Fibroblast of skin of right quadriceps (primary cell): Measurements from ENCODE around the gene TMEM259.
A peak's percentile ranks its signal among the peaks of the same experiment; 100 is the strongest.
"Not testable (repeated sequence)": the region's sequence is repeated elsewhere in the genome, so short reads cannot be mapped to it uniquely, and the experiment has no call there.

Experiments used
- DNase-seq: peaks from one replicate; pipeline ENCODE4 v3.0.0-alpha.2; 2013

The TMEM259 gene

DNA sequence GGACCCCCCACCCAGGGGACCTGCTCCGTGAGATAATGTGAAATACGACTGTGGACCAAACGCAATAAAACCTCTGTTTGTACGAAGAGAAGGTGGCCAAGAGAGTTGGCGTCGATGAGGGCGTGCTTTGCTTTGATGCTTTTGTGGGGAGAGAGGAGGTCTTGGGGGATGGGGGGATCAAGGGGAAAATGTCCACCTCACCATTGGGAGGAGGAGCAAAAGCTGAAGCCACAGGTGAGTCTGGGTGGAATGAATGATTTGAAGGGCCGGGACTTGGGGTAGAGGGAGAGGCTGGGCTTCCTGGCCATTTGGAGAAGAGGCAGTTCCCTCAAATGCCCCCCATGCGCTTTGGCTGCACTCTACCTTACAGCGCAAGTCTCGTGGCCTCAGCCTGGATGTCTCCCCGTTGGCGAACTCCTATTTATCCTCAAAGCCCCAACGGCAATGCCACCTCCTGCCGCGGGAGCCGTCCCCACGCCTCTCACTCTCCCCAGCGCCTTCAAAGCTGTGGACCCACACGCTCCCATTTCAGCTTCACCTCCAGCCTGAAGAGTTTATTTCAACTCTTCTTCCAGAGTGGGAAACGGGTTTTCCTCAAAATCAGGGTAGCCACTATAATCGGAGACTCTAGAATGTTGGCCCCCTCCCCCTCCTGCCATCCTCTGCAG lies 18.2 kb upstream of the TMEM259 start:
- peak; percentile 32 for DNase-seq

DNA sequence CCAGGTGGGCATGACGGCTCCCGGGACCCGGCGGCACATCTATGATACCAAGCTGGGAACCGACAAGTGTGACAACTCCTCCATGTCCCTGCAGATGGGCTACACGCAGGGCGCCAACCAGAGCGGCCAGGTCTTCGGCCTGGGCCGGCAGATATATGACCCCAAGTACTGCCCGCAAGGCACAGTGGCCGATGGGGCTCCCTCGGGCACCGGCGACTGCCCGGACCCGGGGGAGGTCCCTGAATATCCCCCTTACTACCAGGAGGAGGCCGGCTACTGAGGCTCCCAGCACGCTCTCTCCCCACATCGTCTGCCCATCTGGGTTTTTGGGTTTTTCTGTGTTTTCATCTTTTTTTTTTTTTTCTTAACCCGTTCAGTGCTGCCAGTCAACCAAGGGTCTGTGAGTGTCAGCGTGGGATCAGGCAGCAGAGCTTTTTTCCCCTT lies 16.7 kb upstream of the TMEM259 start:
- DNase-seq = no peak

DNA sequence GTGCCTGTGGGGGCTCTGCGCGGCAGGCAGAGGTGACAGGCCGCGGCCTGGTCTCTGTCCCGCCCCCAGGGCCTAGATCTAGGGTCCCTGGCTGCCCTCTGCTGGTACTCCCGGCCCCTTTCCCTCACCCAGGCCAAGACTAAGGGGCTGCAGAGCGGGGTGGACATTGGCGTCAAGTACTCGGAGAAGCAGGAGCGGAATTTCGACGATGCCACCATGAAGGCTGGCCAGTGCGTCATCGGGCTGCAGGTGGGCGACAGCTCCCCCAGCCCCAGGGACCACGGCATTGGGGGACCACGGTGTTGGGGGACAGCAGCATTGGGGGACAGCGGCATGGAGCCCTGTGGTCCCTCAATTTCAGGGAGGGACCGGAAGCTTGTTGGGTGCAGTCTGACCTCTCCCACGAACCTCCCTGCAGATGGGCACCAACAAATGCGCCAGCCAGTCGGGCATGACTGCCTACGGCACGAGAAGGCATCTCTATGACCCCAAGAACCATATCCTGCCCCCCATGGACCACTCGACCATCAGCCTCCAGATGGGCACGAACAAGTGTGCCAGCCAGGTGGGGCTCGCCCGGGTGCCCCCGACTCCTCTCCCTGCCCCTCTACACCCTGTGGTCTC lies 15.2 kb upstream of the TMEM259 start:
- no peak for DNase-seq

DNA sequence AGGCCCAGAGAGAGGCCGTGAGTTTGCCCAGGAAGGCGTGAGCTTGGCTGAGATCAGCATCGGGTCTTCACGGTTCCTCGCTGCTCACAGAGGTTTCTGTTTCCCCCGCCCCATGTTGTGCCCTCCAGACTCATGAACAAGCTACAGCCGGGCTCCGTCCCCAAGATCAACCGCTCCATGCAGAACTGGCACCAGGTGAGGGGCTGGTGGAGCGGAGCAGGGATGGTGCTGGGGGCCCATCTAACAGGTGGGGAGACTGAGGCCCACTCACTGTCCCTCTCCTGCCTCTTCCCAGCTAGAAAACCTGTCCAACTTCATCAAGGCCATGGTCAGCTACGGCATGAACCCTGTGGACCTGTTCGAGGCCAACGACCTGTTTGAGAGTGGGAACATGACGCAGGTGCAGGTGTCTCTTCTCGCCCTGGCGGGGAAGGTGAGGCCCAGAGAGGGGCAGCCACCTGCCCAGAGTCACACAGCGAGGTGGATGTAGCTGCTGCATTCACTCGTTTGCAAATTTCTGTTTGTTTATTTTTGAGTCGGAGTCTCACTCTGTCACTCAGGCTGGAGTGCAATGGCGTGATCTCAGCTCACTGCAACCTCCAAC lies 11.4 kb upstream of the TMEM259 start:
- no peak for DNase-seq

DNA sequence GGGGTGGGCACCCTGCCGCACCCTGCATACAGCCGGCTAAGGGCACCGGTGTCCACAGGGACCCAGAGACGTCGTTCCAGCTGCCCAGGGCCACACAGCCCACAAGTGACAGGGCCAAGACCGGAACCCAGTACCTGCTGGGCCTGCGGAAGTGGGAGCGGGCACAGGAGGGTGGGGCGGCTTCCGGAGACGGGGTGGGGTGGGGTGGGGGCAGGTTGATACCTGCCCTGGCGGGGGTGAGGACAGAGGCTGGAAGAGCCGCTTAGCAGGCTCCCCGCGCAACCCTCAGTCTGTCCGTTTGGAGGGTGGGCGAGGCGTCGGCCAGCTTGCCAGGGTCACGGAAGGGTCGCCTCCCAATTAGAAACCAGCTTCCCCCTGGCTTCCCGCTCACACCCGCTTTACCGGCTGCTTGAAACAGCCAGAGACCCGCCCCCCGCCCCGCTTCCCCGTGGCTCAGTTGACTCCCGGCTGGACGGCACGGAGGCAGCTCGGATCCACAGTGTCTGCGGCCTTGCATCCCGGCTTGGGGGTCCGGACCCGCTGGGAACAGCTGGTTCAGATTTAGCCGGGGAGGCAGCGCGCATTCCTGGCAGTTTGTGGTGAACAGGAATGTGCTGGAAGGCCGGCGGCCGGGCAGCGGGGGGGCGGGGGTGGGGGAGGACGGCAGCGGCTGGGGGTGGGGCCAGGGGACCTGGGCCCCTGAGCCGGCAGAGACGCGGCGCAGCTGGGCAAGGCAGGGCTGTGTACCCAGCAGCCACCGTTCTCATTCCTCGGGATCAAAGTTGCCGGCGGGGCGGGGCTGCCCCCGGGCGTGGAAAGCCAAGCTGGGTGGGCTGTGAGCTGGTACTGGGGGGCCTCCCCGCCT lies 7.4 kb upstream of the TMEM259 start:
- DNase-seq = peak; percentile 98

DNA sequence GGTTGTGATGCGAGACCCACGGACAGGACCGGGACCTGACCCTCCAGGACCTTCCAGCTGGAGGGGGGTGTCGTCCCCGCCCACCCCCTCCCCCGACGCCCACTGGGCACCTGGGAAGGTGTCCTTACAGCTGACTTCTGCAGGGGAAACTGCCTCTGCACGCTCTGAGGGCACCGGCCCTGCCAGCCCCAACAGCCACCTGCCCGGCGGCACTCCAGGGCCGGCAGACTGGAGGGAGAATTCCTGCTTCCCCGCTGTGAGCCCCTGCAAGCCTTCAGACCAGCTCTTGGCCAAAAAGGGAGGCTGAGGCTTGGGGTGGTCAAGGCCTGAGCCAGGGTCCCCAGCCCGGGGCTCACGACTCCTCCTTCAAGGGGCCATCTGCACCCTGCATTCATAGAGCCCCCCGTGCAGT lies 6.7 kb upstream of the TMEM259 start:
- no peak for DNase-seq

DNA sequence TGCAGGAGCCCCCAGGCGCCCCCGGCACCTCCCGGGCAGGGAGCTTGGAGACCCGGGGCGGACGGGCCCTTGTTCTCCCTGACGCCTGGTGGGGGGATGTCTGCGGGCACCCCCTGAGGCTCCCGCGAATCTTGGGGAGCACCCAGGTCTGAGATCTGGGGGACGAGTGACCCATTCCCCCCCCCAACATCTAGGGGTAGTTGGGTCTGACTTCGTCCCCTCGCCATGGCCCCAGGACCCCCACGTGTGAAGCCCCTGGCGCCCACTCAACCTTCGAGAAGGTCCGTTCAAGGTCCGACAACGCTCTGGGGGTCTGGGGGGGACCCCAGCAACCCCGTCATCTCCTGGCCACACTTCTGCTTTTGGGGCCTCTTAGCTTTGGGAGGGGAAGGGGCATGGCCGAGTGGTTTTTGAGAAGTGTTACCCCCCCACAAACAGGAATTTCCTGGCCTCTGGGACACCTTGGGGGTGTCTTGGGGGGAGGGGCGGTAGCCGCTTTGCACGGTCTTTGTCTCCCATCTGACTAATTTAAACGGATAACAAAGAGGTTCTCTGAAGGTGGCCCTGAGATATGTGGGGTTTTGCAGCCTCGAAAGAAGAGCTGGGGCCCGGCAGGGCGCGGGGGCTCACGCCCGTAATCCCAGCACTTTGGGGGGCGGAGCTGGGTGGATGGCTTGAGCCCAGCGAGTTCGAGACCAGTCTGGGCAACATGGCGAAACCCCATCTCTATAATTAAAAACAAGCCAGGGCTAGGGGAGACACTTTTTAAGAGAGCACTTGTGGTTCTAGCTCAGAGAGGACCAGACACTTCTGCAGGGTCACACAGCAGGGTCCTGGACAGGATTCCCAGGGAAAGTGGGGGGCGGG lies 6.1 kb upstream of the TMEM259 start:
- DNase-seq = peak; percentile 49

DNA sequence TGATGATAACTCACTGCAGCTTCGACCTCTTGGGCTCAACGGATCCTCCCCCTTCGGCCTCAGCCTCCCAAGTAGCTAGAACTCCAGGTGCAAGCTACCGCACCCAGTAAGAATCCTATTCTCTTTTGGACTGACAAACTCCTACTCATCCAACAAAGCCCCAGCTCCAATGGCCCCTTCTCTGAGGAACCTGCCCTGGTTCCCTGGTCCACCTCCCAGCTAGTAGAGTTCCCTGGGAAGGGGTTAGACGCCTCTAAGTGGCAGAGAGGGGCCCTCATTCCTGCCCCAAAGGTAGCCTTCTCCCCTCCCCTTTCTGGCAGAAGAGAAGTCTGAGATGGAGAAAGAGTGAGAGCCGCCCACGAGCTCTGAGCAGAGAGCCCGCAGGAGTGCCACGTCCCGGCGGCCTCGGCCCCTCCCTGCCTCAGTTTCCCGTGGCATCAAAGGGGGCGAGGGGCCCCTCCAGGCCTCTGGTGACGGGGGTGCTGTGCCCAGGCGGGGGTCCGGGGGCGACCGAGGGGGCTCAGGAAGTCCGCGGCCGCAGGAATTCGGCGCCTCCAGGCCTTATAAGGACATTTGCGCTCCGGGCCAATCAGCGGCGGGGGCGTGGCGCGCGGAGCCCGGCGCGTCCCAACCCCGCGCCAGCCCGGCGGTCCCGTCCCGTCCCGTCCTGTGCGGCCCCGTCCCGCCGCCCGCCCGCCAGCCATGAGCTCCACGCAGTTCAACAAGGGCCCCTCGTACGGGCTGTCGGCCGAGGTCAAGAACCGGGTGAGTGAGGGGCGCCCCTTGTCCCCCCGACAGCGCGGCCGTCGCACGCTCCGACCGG lies 5.2 kb upstream of the TMEM259 start, which contains the start of gene CNN2:
Gene CNN2, plus strand, starts transcription at position 649 of the 823 bp plus-strand sequence. Its CDS starts 54 bp downstream, at position 703.
- peak; percentile 86 for DNase-seq

DNA sequence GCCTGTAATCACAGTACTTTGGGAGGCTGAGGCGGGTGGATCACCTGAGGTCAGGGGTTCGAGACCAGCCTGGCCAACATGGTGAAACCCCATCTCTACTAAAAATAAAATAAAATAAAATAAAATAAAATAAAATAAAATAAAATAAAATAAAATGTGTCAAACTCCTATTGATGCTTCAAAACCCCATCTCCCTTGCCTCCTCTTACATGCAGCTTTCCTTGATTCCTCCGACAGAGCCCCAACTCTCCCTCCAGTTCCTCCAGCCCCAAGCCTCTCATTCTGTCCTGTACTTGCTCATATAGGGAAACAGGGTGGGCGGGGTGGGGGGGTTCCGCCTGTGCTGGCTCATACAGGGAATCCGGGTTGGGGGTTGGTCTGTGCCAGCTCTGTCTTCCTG lies 4.2 kb upstream of the TMEM259 start:
- DNase-seq = not testable (repeated sequence)

DNA sequence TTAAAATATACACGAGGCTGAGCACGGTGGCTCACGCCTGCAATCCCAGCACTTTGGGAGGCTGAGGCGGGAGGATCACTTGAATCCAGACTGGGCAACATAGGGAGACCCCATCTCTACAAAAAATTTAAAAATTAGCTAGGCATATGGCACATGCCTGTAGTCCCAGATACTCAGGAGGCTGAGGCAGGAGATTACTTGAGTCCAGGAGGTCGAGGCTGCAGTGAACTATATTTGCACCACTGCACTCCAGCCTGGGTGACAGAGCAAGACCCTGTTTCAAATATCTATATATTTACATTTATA lies 2.9 kb upstream of the TMEM259 start:
- DNase-seq = not testable (repeated sequence)

DNA sequence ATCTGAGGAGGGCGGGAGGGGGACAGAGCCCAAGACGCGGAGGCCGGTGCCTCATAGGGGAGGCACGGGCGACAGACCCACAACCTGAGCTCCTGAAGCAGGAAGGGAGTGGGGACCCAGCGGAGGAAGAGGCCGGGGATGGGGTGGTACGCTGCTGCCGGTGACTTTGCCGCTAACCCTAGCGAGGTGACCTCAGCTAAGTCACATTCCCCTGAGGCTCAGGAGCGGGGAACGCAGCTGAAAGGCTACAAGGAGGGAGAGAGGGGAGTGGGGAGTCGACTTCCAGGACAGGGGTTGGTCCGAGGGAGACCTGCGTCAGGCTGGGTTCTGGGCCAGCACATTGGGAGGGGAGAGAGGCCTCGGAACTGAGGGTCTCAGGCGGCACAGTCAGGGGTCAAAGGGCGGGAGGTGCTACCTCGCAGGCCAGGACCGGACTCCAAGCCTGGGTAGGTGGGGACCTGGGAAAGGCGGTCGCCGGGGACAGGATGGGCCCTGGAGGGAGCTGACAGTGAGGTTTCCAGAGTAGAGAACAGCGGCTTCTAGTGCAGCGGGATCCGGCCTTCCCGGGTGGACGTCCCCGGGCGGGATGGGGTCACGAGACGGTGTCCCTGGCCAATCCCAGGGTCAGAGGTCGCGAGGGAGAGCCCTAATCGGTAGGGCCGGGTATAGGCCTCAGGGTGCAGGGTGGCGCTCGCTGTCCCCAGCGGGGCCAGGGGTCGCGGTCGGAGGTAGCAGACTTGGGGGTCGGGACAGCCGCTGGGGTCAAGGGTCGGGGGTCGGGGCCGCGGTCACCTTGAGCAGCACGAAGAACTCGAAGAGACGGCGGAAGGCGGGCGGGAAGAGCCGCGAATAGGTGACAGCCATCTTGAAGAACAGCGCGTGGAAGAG lies 699 bp downstream of the TMEM259 start:
- DNase-seq = no peak

DNA sequence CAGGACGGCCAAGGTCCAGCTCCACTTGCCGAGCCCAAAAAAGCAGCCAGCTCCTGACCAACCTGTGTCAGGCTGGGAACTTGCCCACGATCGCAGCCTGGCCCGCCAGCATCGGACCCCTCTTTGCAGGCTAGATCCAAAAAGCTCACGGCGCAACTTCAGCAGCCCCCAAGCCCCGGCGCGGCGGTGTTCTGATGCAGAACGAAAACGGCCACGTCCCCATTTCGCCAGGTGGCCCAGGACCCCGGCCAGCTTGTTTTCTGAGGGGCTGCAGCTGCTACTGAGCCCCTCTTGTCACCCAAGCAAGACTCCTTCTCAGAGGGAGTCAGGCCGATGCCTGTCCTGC lies 1.3 kb downstream of the TMEM259 start:
- no peak for DNase-seq

DNA sequence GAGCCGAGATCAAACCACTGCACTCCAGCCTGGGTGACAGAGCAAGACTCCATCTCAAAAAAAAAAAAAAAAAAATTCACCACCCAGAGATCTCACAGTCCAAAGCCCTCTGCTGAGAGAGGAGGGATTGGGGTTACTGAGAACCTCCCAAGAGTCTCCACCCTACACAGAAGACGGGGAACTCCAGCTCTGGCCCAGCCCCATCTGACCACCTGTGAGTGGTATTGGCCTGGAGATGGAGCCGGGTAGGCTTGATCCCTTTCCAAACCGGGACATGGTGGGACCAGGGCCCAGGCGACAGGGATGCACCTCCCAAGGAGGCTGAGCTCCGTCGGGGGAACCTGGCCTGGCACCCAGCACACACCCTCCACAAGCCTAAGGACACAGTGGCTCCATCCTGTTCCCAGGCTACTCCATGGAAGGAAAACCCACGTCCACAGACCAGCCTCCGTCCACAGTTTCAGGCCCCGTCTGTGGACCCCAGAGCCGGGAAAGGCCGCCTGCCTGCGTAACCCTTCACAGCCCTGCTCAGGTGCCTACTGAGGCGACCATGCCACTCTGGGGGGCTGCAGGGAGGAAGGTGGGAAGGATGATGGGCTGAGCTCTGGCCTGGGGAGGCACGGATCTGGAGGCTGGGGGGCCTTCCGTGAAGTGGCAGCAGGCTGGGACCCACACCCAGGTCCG lies 1.8 kb downstream of the TMEM259 start:
- no peak for DNase-seq

DNA sequence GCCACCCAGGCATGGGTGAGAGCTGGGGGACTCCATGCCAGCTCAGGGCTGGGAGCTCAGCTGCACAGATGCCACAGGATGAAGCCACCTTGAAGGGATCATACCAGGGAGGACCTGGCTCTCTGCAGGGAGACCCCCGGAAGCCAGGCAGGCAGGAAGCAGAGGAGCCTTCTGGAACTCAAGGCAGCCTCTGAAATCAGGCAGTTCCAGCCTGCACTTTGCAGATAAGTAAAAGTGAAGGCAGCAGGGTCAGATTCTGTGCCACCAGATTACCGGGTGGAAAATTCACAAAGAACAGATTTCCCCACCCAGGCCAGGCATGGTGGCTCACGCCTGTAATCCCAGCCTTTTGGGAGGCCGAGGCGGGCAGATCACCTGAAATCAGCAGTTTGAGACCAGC lies 2.5 kb downstream of the TMEM259 start:
- DNase-seq = no peak

DNA sequence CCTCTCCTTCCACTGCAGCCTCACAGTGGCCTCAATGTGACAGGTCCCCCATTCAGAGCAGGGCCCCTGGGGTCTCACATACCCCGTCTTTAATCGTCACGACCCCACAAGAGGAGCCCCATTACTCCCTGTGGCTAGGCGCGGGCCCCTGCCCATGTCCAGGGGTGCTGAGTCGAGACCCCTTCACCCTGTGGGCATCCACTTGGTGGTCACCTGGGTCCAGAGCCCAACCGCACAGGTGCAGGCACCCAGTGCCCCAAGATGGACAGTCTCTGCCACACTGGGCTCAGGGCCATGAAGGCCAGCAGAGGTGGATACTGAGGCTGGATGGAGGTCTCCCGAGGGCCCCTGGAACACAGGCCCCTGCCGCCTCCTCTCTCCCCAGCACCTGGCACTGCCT lies 3.0 kb downstream of the TMEM259 start:
- DNase-seq = no peak

DNA sequence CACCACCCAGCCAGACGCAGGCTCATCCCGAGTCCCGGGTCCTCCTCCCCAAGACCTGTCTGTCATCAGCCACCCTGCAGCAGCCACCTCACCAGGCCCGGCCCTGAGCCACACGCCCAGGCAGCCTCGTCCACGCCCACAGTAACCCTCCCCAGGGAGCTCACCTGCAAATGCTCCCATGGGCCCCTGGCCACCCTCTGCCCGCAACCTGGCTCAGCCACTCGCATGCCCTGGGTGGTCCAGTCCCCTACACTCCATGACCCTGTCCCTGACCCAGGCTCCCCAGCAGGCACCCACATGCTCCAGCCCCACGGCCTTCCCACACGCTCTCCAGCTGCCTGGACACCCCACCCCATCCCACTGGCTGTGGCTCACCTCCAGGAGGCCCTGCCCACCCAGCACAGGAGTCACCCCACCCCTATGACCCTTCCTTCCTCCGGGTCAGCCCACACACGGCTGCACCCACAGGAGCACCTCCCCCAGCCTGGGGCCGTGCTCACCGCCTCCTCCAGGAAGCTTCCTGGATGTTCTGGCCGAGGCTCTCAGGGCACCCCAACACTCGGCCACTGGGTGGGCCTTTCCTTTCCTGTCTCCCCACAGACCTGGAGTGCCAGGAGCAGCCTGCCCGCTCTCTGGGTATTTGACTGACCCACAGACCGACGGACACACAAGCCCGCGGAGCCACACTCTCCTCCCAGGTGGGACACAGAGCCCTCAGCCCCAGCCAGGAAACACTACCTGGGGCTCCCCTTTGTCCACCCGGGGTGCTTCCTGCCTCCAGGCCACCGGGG lies 3.6 kb downstream of the TMEM259 start:
- no peak for DNase-seq

DNA sequence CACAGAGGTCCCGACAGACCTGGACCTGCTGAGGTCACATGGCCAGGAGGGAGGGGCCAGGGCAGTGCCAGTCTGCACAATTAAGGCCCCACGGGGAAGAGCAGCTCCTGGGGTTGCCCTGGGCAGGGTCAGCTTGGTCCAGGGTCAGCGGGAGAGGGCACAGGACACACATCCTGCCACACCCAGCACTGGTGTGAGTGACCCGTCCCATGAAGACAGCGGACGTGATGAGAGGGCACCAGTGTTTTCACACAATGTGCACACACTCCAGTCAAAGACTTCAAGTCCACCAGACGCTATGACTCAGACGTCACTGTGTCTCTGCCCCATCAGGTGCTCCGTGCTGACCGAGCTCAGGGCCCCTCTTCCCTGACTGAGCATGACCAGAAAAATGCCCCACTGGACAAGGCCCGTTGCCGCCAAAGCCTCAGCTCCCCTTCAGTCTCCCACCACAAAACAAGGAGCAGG lies 4.2 kb downstream of the TMEM259 start:
- no peak for DNase-seq

DNA sequence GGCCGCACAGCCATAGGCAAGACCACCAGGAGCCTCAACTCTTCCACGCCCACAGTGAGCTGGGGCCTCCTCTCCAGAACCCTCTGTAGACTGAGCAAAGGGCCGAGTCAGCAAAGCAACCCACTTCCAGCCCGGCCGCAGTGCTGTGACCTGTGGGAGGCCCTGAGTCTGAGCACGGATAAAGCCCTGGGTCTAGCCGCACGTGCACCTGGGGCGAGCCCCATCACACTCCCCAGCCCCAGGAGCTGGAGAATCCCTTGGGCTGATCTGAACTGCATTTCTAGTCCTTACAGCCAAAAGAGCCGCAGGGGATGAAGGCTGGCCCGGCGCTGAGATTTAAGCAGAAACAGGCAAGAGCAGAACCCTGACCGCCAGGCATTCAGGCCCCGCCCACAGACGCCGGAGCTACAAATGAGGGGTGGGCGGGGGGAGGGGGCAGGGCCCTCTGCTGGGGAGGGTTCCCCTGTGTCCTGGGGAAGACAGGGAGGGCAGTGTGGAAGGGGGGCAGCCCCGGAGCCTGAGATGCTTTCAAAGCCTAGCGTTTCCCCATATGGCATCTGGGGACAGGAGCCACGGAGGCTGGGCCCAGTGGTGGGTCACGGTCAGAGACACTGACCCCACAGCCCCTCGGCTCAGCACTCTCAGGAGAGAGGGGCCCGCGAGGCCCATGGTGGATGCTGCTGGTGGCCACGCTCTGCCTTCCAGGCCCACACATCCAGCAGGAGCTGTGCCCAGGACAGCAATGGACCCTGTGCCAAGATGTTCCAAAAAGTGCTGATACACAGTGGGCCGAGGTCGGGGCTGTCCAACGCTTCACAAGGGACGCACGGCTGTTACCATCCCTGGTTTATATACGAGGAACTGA lies 4.9 kb downstream of the TMEM259 start:
- no peak for DNase-seq
